CD14-positive monocyte (primary cell): ENCODE results near the gene YPEL3. TPM values are rescaled to one million over a fixed set of nuclear protein-coding genes. Genes with fewer than 3 reads are reported as not detected.

Experiments used
- DNase-seq, 3 donors: peaks; one replicate each; pipeline ENCODE4 v3.0.0-alpha.2; 2011 to 2022
- H2AFZ ChIP-seq: 2 replicates; pipeline ENCODE4 v1.6.0; 2012; ENCODE audit warnings: mild to moderate bottlenecking, low read depth, low read length, inconsistent platforms; ENCODE audit not compliant: insufficient read depth, poor library complexity, severe bottlenecking
- H3K27ac ChIP-seq, 2 donors: 1 replicate in 1 of 2; 2 replicates in 1 of 2; pipeline ENCODE4 v1.5.1; 2012 to 2013; ENCODE audit warnings: low read length in 2 of 2, control low read depth in 1 of 2, inconsistent platforms in 1 of 2, low read depth in 1 of 2, mild to moderate bottlenecking in 1 of 2
- H3K27me3 ChIP-seq, 2 donors: one replicate each; pipeline versions ENCODE4 v1.6.0 to v1.6.1; 2011 to 2013; ENCODE audit warnings: low read length in 2 of 2; ENCODE audit not compliant: control insufficient read depth in 2 of 2, insufficient read depth in 2 of 2
- H3K36me3 ChIP-seq, 2 donors: replicated peaks in 1 of 2; 1 replicate in 1 of 2; 2 replicates in 1 of 2; pipeline versions ENCODE4 v1.5.1 to v1.6.1; 2012 to 2013; ENCODE audit warnings: low read length in 2 of 2, control low read depth in 1 of 2, inconsistent platforms in 1 of 2, mild to moderate bottlenecking in 1 of 2; ENCODE audit not compliant: insufficient read depth in 2 of 2, control insufficient read depth in 1 of 2
- H3K4me1 ChIP-seq, 2 donors: 1 replicate in 1 of 2; 2 replicates in 1 of 2; pipeline versions ENCODE4 v1.5.1 to v1.6.1; 2012 to 2013; ENCODE audit warnings: low read length in 2 of 2, control low read depth in 1 of 2, inconsistent platforms in 1 of 2, mild to moderate bottlenecking in 1 of 2, moderate library complexity in 1 of 2; ENCODE audit not compliant: insufficient read depth in 2 of 2, control insufficient read depth in 1 of 2
- H3K4me2 ChIP-seq: replicated peaks from 2 replicates; pipeline ENCODE3; 2012; ENCODE audit warnings: low read length, moderate library complexity, mild to moderate bottlenecking; ENCODE audit not compliant: poor library complexity, severe bottlenecking; ENCODE audit errors: extremely low read depth
- H3K4me3 ChIP-seq, 3 experiments: fragments of 200-600 bp in 1 of 3; sonication (generic) in 1 of 3; replicated peaks in 1 of 3; 1 replicate in 2 of 3; 2 replicates in 1 of 3; pipeline ENCODE4 v1.5.1; 2011 to 2013; ENCODE audit warnings: low read length in 3 of 3, mild to moderate bottlenecking in 3 of 3, control low read depth in 2 of 3, low read depth in 2 of 3, inconsistent platforms in 1 of 3, moderate library complexity in 1 of 3
- H3K79me2 ChIP-seq: 2 replicates; pipeline ENCODE4 v1.6.0; 2012; ENCODE audit warnings: mild to moderate bottlenecking, control low read depth, inconsistent platforms, low read length, moderate library complexity; ENCODE audit not compliant: insufficient read depth
- H3K9ac ChIP-seq: 2 replicates; pipeline ENCODE4 v1.6.0; 2017; ENCODE audit warnings: low read length, mild to moderate bottlenecking; ENCODE audit not compliant: insufficient read depth, poor library complexity, severe bottlenecking
- H3K9me3 ChIP-seq, 2 donors: replicated peaks in 1 of 2; 1 replicate in 1 of 2; 2 replicates in 1 of 2; pipeline versions ENCODE4 v1.5.1 to v1.6.1; 2012 to 2013; ENCODE audit warnings: low read length in 2 of 2, control low read depth in 1 of 2; ENCODE audit not compliant: control insufficient read depth in 1 of 2, insufficient read depth in 1 of 2
- H4K20me1 ChIP-seq: 2 replicates; pipeline ENCODE4 v1.6.0; 2012; ENCODE audit warnings: mild to moderate bottlenecking, low read length, control low read depth, moderate library complexity; ENCODE audit not compliant: insufficient read depth
- H3K27ac Mint-ChIP-seq, 7 donors: one replicate each; pipeline ENCODE4 v1.8.0; 2020; ENCODE audit warnings: mild to moderate bottlenecking in 7 of 7, mixed read lengths in 7 of 7, moderate library complexity in 6 of 7, inconsistent platforms in 2 of 7
- H3K27me3 Mint-ChIP-seq, 3 donors: one replicate each; pipeline ENCODE4 v1.8.0; 2021 to 2022; ENCODE audit warnings: low read depth in 3 of 3, mild to moderate bottlenecking in 3 of 3, mixed read lengths in 3 of 3, moderate library complexity in 3 of 3, inconsistent platforms in 1 of 3
- H3K36me3 Mint-ChIP-seq, 2 donors: one replicate each; pipeline ENCODE4 v1.8.0; 2020; ENCODE audit warnings: mixed read lengths in 2 of 2, inconsistent platforms in 1 of 2, mild to moderate bottlenecking in 1 of 2
- H3K4me1 Mint-ChIP-seq: one replicate; pipeline ENCODE4 v1.8.0; 2020; ENCODE audit warnings: mild to moderate bottlenecking, mixed read lengths
- H3K4me3 Mint-ChIP-seq, 2 donors: one replicate each; pipeline ENCODE4 v1.8.0; 2020; ENCODE audit warnings: mild to moderate bottlenecking in 2 of 2, mixed read lengths in 2 of 2, moderate library complexity in 1 of 2
- H3K9me3 Mint-ChIP-seq, 7 donors: one replicate each; pipeline ENCODE4 v1.8.0; 2020 to 2022; ENCODE audit warnings: mixed read lengths in 7 of 7, mild to moderate bottlenecking in 6 of 7, moderate library complexity in 6 of 7, inconsistent platforms in 2 of 7
- WGBS: methylation state at CpG from one replicate; pipeline ENCODE4 v1.1.5; 2013; ENCODE audit warnings: missing lambda C conversion rate; ENCODE audit not compliant: insufficient coverage; 5-methylcytosine and 5-hydroxymethylcytosine counted together
- intact Hi-C, 2 donors: fragments of 100-400 bp; cut with micrococcal nuclease; formaldehyde crosslinking; loops; one replicate each; pipeline versions ENCODE4 v1.15.0 to v1.15.1; 2023
- polyA plus RNA-seq, 3 donors: library from polyadenylated mRNA; depleted of rRNA in 1 of 3; unstranded in 2 of 3; stranded (reverse) in 1 of 3; fragments of 300-500 nt in 2 of 3; fragments of >200 nt in 1 of 3; fragmentation: Illumina TruSeq in 2 of 3; gene quantifications; 1 replicate in 2 of 3; 2 replicates in 1 of 3; pipeline ENCODE4 v1.2.3, GENCODE V29; 2012 to 2021
- TF ChIP-seq, protein P1 (sequence below): fragments of 200-600 bp; IDR thresholded peaks from one replicate; pipeline ENCODE4 v1.8.0; 2022; ENCODE audit warnings: antibody characterized with exemption, mild to moderate bottlenecking

The YPEL3 gene
- polyA plus RNA-seq, 3 donors, result 182 to 283 (median 235) TPM

GRCh38 chr16:30063893-30064728 is 31.9 kb downstream of the YPEL3 start:
- H3K79me2 ChIP-seq, result peaks cover 51% of the 10 kb centered on the region
- no peaks in the 10 kb centered on the region for H3K27me3 ChIP-seq
- H3K4me1 Mint-ChIP-seq, result peaks cover 31% of the 10 kb centered on the region
- peaks cover 21 to 27% of the 10 kb centered on the region in 2 donors for H3K36me3 Mint-ChIP-seq
- TF ChIP-seq, protein P1, sequence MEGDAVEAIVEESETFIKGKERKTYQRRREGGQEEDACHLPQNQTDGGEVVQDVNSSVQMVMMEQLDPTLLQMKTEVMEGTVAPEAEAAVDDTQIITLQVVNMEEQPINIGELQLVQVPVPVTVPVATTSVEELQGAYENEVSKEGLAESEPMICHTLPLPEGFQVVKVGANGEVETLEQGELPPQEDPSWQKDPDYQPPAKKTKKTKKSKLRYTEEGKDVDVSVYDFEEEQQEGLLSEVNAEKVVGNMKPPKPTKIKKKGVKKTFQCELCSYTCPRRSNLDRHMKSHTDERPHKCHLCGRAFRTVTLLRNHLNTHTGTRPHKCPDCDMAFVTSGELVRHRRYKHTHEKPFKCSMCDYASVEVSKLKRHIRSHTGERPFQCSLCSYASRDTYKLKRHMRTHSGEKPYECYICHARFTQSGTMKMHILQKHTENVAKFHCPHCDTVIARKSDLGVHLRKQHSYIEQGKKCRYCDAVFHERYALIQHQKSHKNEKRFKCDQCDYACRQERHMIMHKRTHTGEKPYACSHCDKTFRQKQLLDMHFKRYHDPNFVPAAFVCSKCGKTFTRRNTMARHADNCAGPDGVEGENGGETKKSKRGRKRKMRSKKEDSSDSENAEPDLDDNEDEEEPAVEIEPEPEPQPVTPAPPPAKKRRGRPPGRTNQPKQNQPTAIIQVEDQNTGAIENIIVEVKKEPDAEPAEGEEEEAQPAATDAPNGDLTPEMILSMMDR, result peak; percentile 65
- H3K9me3 Mint-ChIP-seq, result peaks cover 0 to 2% (median 0%) of the 10 kb centered on the region in 7 donors
- peaks cover 38 to 46% of the 10 kb centered on the region in 2 donors for H3K4me1 ChIP-seq
- intact Hi-C loops, result no loop called here
- H3K27ac ChIP-seq, result peak overlapping the region; percentile 94
- H3K36me3 ChIP-seq, result peaks cover 20 to 25% of the 10 kb centered on the region in 2 donors
- peak overlapping the region; percentile 90 for H2AFZ ChIP-seq
- no peaks in the 10 kb centered on the region for H3K9me3 ChIP-seq
- H3K4me2 ChIP-seq, result peak overlapping the region; percentile 87
- H3K4me3 ChIP-seq, result peak overlapping the region; percentile 95 to 99 (median 97)
- WGBS, result 0% methylated on average over 9 of the region's 27 CpGs
- peak; percentile 50 to 67 (median 53) for DNase-seq
- H3K27ac Mint-ChIP-seq, result peak overlapping the region; percentile 94 to 97 (median 96)
- H3K27me3 Mint-ChIP-seq, result peaks cover 0 to 3% (median 0%) of the 10 kb centered on the region in 3 donors
- H3K9ac ChIP-seq, result peak overlapping the region; percentile 68
- H3K4me3 Mint-ChIP-seq, result peak overlapping the region; percentile 93 to 97
- peaks cover 35% of the 10 kb centered on the region for H4K20me1 ChIP-seq

GRCh38 chr16:30063278-30063892 is 32.6 kb downstream of the YPEL3 start:
- H3K9me3 Mint-ChIP-seq, result peaks cover 0 to 2% (median 0%) of the 10 kb centered on the region in 7 donors
- H3K36me3 Mint-ChIP-seq, result peaks cover 14 to 20% of the 10 kb centered on the region in 2 donors
- H4K20me1 ChIP-seq, result peaks cover 28% of the 10 kb centered on the region
- H3K27me3 Mint-ChIP-seq, result peaks cover 0 to 3% (median 0%) of the 10 kb centered on the region in 3 donors
- 59% methylated on average over 12 of the region's 12 CpGs for WGBS
- peak overlapping the region; percentile 87 for H3K4me2 ChIP-seq
- intact Hi-C loops, result no loop called here
- H3K9ac ChIP-seq, result peak overlapping the region; percentile 68
- no peaks in the 10 kb centered on the region for H3K9me3 ChIP-seq
- peaks cover 44% of the 10 kb centered on the region for H3K79me2 ChIP-seq
- peak overlapping the region in 2 of 3 experiments; percentile 97 to 99 for H3K4me3 ChIP-seq
- H3K4me3 Mint-ChIP-seq, result peak overlapping the region; percentile 93 to 97
- H3K36me3 ChIP-seq, result peaks cover 13 to 18% of the 10 kb centered on the region in 2 donors
- peak overlapping the region; percentile 94 to 97 (median 96) for H3K27ac Mint-ChIP-seq
- H3K27ac ChIP-seq, result peak overlapping the region; percentile 94
- TF ChIP-seq, protein P1, result no peak
- H3K4me1 Mint-ChIP-seq, result peaks cover 26% of the 10 kb centered on the region
- peak overlapping the region; percentile 90 for H2AFZ ChIP-seq
- no peak for DNase-seq
- peaks cover 33 to 40% of the 10 kb centered on the region in 2 donors for H3K4me1 ChIP-seq
- H3K27me3 ChIP-seq, result no peaks in the 10 kb centered on the region
